Muscle layer of colon (tissue), 2 donors: ENCODE measurements around the gene METTL21C.

Experiments used
- H3K27ac ChIP-seq: one replicate; pipeline ENCODE4 v1.7.0; 2013; ENCODE audit warnings: low read depth, mild to moderate bottlenecking, low read length, moderate library complexity
- H3K27me3 ChIP-seq, 2 donors: one replicate each; pipeline ENCODE4 v1.7.0; 2013; ENCODE audit warnings: low read length in 2 of 2, mild to moderate bottlenecking in 2 of 2; ENCODE audit not compliant: insufficient read depth in 2 of 2, control insufficient read depth in 1 of 2
- H3K36me3 ChIP-seq: one replicate; pipeline ENCODE4 v1.7.0; 2013; ENCODE audit warnings: mild to moderate bottlenecking, low read length; ENCODE audit not compliant: insufficient read depth
- H3K4me1 ChIP-seq: one replicate; pipeline ENCODE4 v1.7.0; 2013; ENCODE audit warnings: mild to moderate bottlenecking, low read length; ENCODE audit not compliant: insufficient read depth
- H3K4me3 ChIP-seq, 2 donors: one replicate each; pipeline ENCODE4 v1.7.0; 2013; ENCODE audit warnings: low read length in 2 of 2, low read depth in 1 of 2, mild to moderate bottlenecking in 1 of 2, moderate library complexity in 1 of 2
- H3K9ac ChIP-seq: one replicate; pipeline ENCODE4 v1.7.0; 2013; ENCODE audit warnings: low read length
- H3K9me3 ChIP-seq: one replicate; pipeline ENCODE4 v1.7.0; 2013; ENCODE audit warnings: mild to moderate bottlenecking, low read length
- donor health status: abdominal sarcoma.
- donor health status: Adenocarcinoma of cecum.

METTL21C gene

DNA sequence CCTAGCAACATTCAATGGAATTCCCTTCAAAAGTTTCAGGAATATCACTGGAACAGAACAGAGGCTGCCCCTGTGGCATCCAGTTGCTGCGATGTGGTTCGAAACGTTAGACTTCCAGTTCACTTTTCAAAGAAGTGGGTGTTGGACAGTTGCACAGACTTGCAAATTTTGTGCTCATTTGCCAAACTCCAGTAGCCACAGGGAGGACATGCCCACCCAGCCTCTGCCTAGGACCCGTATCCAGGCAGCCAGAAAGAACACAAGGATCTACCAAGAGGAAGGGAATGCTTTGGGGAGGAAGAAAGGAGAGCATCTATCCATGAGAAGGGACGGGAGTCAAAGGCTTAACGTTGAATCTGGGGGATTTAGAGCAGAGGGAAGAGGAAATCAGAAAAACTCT lies at the start of gene METTL21C:
Gene METTL21C (minus strand): TSS at position 108 of the 400 bp plus-strand sequence. CDS start 546 bp downstream, outside the sequence.
- H3K27me3 ChIP-seq = no peaks in the 10 kb centered on the region
- H3K4me1 ChIP-seq = no peaks in the 10 kb centered on the region
- no peaks in the 10 kb centered on the region for H3K36me3 ChIP-seq
- H3K27ac ChIP-seq = no peak within 1 kb of the TSS
- no peaks in the 10 kb centered on the region for H3K9me3 ChIP-seq
- no peak within 1 kb of the TSS for H3K4me3 ChIP-seq
- H3K9ac ChIP-seq = no peak within 1 kb of the TSS

DNA sequence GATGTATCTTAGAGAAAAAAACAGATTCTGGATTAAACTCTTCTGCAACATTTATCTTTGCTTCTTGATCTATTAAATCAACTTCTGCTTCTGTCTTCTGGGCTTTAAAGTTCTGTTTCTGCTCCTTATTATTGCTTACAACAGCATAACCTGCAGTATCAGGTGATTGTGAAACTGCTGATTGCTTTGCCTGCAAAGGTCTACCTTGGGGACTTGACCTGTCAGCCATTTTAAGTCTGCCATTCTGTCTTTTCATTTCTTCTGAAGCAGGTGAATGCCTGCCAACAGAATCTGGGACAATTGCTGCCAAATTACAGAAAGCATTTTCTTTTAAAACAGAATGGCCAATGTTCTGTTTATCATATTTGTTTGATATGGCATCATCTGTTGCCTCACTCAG lies 47.7 kb upstream of the METTL21C start:
- no peaks in the 10 kb centered on the region for H3K36me3 ChIP-seq
- H3K9me3 ChIP-seq = no peaks in the 10 kb centered on the region
- no peaks in the 10 kb centered on the region for H3K4me1 ChIP-seq
- no peak overlapping the region for H3K27ac ChIP-seq
- H3K27me3 ChIP-seq = no peaks in the 10 kb centered on the region
- H3K9ac ChIP-seq = no peak overlapping the region
- no peak overlapping the region for H3K4me3 ChIP-seq

DNA sequence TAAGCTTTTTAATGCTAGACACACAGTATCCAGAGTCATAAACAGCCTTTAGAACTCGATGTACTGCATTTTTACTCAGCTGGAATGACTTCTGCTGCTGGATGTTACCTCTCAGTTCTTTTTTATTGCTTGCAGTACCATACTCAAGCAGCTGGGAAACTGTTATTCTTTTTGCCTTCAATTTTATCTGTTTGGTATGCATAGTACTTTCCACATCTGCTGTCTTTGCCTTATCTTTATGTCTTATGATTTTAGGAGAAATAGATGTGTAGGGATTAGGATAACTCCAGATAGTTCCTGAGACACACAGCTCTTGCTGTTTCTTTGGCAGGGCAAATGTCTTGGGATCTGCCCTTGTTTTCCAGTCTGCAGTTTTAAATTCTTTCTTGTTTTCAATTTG lies 47.3 kb upstream of the METTL21C start:
- Histone ChIP-seq H3K9ac (no peak overlapping the region), H3K4me1 (no peaks in the 10 kb centered on the region), H3K4me3 (no peak overlapping the region), H3K9me3 (no peaks in the 10 kb centered on the region), H3K27ac (no peak overlapping the region), H3K36me3 (no peaks in the 10 kb centered on the region), H3K27me3 (no peaks in the 10 kb centered on the region)

DNA sequence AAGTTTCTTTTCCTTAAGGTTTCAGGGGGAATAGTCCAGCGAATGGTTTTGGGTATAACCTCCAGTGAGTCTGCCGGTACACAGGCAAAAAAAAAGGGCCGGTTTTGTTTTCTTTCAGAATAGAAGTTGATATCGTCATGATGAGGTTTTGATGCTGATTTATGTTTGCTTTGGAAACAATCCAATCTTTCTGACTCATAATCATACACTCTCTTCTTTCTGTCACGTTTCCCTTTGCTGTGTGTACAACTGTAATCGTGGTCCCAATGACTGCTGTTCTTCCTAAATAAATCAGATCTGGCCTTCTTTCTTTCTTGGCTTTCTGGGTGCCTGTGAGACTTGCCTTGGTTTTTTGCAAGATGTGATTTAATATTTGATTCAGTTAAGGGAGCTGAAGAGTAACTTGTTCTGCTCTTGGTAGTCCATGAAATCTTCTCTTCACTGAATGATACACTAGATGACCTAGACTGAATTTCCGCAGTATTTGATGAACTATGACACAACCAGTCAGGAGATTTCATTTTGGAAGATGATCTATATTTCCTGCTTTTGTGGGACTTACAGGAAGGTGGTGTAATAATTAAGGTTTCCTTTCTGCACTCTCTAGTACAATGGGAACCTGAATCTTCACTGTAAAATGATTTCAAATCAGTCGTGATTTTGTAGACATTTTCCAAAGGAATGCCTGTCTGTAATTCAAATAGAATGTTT lies 34.9 kb upstream of the METTL21C start:
- Histone ChIP-seq H3K4me3 (no peak overlapping the region), H3K4me1 (no peaks in the 10 kb centered on the region), H3K9ac (no peak overlapping the region), H3K27me3 (no peaks in the 10 kb centered on the region), H3K36me3 (no peaks in the 10 kb centered on the region), H3K27ac (no peak overlapping the region), H3K9me3 (no peaks in the 10 kb centered on the region)

DNA sequence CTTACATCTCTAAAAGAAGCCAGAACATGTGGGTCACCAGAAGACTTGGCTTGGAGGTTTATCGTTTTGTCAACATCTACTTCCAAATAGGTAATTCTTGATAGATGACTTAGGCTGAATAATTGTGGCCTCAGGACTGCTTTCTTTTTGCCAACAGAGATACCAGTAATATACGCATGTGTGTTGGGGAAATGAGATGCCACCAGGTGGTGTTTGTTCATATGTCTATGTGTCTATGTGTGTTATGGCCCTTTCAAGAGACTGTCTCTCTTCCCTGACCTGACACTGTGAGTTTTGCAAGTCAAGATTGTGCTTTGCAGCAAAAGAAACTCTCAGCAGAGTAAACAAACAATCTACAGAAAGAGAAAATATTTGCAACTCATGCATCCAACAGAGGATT lies 31.6 kb upstream of the METTL21C start:
- Histone ChIP-seq H3K27ac (no peak overlapping the region), H3K9ac (no peak overlapping the region), H3K4me3 (no peak overlapping the region), H3K4me1 (no peaks in the 10 kb centered on the region), H3K9me3 (no peaks in the 10 kb centered on the region), H3K36me3 (no peaks in the 10 kb centered on the region), H3K27me3 (no peaks in the 10 kb centered on the region)

DNA sequence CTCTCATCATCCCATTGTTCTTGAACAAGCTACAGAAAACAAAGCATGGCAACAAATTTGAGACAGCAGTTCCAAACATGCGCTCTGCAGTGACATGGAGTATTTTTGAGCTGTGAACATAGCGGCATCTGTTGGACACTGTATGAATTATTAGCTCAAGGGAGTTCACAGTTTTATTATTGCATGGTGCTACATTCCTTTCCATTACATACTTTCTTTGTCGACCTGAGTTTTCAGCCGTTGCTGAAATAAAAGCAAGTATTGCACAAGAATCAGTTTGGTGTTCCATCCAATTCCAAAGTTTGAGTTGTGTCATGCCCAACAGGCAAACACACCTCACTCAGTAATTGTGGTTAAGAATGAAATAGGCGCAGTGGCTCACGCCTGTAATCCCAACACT lies 30.1 kb upstream of the METTL21C start:
- Histone ChIP-seq H3K36me3 (no peaks in the 10 kb centered on the region), H3K4me1 (no peaks in the 10 kb centered on the region), H3K27ac (no peak overlapping the region), H3K4me3 (no peak overlapping the region), H3K27me3 (no peaks in the 10 kb centered on the region), H3K9me3 (no peaks in the 10 kb centered on the region), H3K9ac (no peak overlapping the region)

DNA sequence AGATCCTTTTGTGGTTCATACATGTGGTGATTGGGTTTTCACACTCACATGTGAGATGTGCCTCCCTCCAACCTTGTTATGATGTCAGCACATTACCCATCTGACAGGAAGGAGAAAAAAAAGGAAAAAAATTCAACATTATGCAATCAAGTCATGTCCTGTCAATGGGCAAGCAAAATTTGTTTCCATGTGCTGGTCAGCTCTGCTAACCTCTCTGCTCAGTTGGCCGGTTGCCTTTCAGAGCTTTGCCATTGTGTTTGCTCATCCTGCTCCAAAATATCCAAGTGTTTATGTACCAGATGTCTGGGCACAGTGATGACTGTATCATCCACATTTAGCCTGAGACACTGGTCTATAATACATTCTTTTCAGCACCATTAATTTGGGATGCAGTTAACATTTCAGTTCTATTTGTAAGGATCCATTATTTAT lies 27.0 kb upstream of the METTL21C start:
- Histone ChIP-seq H3K27me3 (no peaks in the 10 kb centered on the region), H3K36me3 (no peaks in the 10 kb centered on the region), H3K9ac (no peak overlapping the region), H3K27ac (no peak overlapping the region), H3K4me3 (no peak overlapping the region), H3K4me1 (no peaks in the 10 kb centered on the region), H3K9me3 (no peaks in the 10 kb centered on the region)

DNA sequence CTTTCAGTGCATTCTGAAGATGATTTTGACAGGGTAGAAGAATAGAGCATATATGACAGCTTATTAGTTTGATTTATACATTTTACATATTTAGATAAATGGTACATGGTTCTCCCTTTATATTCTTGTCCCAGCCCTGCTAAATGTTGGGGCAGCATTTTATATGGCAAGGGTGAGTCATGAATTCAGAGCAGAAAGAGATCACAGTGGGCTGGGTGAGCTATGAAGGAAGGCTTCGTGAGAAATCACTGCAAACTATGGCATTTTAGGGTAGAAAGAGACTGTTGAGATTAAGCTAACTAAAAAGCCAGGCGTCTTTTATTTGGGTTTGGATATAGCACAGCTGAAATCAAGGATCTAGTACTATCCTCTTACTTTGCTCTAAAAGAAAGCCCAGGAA lies 23.9 kb upstream of the METTL21C start:
- H3K9me3 ChIP-seq = no peaks in the 10 kb centered on the region
- no peak overlapping the region for H3K4me3 ChIP-seq
- H3K27ac ChIP-seq = no peak overlapping the region
- H3K4me1 ChIP-seq = no peaks in the 10 kb centered on the region
- H3K27me3 ChIP-seq = no peaks in the 10 kb centered on the region
- H3K9ac ChIP-seq = no peak overlapping the region
- H3K36me3 ChIP-seq = no peaks in the 10 kb centered on the region

DNA sequence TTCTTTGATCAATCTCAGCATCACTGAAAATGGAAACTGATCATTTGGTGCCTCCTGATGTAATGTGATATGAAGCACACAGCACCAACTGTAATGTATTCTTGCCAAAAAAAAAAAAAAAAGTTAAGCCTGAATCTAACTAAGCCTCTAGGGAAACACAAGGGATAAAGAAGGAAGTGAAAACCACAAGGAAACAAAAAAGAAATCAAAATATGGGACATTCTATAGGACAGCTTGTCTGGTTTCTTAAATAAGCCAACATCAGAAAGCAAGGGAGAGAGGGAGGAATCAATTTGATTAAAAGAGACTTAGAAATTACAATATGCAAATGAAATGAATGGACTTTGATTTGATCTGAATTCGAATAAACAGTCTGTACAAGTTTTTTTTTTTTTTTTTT lies 20.6 kb upstream of the METTL21C start:
- H3K4me3 ChIP-seq = no peak overlapping the region
- H3K9me3 ChIP-seq = no peaks in the 10 kb centered on the region
- no peak overlapping the region for H3K9ac ChIP-seq
- H3K27ac ChIP-seq = no peak overlapping the region
- no peaks in the 10 kb centered on the region for H3K27me3 ChIP-seq
- H3K36me3 ChIP-seq = no peaks in the 10 kb centered on the region
- no peaks in the 10 kb centered on the region for H3K4me1 ChIP-seq

DNA sequence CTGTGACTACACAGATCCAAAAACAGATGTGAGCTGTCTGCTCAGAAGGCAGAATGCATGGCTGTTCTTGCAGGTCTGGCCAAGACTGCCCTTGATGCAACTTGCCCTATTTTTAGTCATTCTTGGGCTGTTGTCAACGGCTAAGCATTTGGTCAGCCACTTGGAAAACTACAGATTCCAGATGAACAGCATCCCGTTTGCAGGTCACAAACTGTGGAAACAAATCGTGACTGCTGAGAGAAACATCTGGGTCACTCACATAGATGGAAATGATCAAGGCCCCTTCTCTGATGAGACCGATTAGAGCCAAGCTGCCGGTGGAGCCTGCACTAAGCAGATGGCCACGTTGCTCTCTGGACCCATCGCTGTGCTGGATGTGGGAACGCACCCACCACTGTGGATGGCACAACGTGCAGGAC lies 15.4 kb upstream of the METTL21C start:
- H3K27me3 ChIP-seq = no peaks in the 10 kb centered on the region
- no peaks in the 10 kb centered on the region for H3K36me3 ChIP-seq
- no peak overlapping the region for H3K4me3 ChIP-seq
- H3K9me3 ChIP-seq = no peaks in the 10 kb centered on the region
- no peaks in the 10 kb centered on the region for H3K4me1 ChIP-seq
- no peak overlapping the region for H3K9ac ChIP-seq
- no peak overlapping the region for H3K27ac ChIP-seq

DNA sequence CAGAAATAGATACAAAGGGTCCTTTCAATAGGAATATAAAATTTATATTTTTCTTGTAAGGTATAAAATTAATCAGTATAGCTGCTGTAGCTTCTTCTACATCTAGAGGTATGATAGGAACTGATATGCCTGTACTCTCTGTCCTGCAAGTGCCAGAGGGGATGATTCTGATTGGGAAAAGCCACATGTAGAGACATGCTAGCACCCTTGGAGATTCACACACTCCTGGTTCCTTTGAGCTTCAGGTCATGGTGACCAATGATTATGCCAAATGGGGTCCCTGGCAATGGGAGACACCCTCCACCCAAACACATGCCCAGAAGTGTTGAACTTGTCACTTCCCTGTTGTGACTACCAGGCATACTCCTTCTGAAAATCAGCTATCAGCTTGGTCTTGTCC lies 14.7 kb upstream of the METTL21C start:
- Histone ChIP-seq H3K4me1 (no peaks in the 10 kb centered on the region), H3K9ac (no peak overlapping the region), H3K9me3 (no peaks in the 10 kb centered on the region), H3K27me3 (no peaks in the 10 kb centered on the region), H3K4me3 (no peak overlapping the region), H3K36me3 (no peaks in the 10 kb centered on the region), H3K27ac (no peak overlapping the region)

DNA sequence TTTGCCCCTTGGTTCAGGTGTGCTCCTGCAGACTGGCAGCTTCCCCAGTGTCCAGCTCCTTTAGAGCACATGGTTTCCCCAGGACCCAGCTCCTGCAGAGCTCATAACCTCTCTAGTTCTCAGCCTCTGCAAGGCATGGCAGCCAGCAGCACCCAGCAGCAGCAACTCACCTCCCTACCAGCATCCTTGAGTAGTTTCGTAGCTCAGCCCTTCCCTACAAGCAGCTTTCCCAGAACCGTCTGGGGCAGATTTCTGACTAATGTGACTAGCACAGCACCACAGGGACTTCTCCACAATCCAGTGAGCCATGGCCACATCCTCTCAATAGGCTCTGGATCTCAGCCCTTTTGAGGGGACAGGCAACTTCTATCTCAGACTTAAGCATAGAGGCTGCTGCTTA lies 14.1 kb upstream of the METTL21C start:
- H3K9me3 ChIP-seq = no peaks in the 10 kb centered on the region
- no peak overlapping the region for H3K27ac ChIP-seq
- no peak overlapping the region for H3K9ac ChIP-seq
- H3K36me3 ChIP-seq = no peaks in the 10 kb centered on the region
- H3K4me3 ChIP-seq = no peak overlapping the region
- no peaks in the 10 kb centered on the region for H3K4me1 ChIP-seq
- H3K27me3 ChIP-seq = no peaks in the 10 kb centered on the region
